Measurements from ENCODE around the gene BRPF1. TPM values are rescaled to one million over a fixed set of nuclear protein-coding genes. Genes with fewer than 3 reads are reported as not detected.

Gene BRPF1
- total and polyA plus RNA-seq, 5 donors: 6.4 to 12.0 (median 11.6) TPM

DNA sequence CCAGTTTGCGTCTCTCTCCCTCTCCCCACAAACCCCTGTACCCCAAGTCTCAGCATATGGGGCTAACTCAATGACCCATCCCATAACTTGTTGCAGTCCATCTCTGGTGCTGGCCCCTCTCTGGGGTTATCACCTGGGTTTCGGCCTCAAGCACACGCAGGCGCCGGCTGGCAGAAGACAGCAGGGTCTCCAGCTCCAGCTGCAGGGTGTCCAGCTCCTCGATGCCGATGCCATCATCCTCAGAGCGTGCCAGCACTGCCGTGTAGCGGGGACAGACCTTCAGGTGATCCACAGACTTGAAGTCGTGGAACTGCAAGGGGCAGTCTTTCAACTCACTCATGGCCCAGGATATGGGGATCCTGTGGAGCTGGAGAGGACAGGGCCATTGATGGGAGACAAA, 59.6 kb downstream of the BRPF1 start:
- intact Hi-C loops (cut with DNase I): no loop called here
- ATAC-seq (no peak), DNase-seq (no peak)
- WGBS: 82% methylated on average over 11 of the region's 11 CpGs
- H3K27me3 ChIP-seq (ENCODE audit: control insufficient read depth, insufficient read depth): no peaks in the 10 kb centered on the region
- H3K4me3 ChIP-seq (ENCODE audit: low read length): no peak overlapping the region
- H3K9me3 ChIP-seq (ENCODE audit: control insufficient read depth, low read length): no peaks in the 10 kb centered on the region
- no peaks in the 10 kb centered on the region for H3K4me1 ChIP-seq (ENCODE audit: control insufficient read depth, insufficient read depth, low read length)
- H3K27ac ChIP-seq (ENCODE audit: low read length): no peak overlapping the region

DNA sequence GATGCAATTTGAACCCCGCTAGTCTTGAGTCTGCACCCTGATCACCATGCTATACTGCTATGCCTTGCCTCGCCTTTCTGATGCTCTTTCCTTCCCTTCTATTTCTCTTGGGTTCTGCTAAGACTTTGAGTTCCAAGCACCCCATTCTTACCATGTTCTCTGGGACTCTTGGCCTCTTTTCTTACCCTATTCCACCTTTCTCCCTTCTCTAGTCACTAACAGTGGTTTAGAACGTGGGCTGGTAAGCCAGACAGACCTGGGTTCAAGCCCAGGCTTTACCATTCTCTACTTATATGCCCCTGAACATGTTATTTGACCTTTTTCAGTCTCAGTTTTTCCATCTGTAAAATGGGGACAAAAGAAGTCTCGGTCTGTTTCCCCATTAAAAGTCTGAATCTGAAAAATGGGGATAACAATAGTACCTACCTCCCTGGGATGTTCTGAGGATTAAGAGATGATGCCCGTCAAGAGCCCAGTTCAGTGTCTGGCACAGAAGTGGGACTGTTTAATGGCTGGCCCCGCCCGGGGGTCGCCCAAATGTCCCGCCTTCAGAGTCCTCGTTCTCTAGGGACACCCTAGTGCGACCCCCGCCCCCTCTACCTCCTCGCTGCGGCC, 60.4 kb downstream of the BRPF1 start:
- 16% methylated on average over 14 of the region's 14 CpGs for WGBS
- no peaks in the 10 kb centered on the region for H3K4me1 ChIP-seq (ENCODE audit: control insufficient read depth, insufficient read depth, low read length)
- intact Hi-C loops (cut with DNase I): no loop called here
- H3K27ac ChIP-seq (ENCODE audit: low read length): peak overlapping the region; percentile 77
- H3K4me3 ChIP-seq (ENCODE audit: low read length): peak overlapping the region; percentile 99
- H3K9me3 ChIP-seq (ENCODE audit: control insufficient read depth, low read length): no peaks in the 10 kb centered on the region
- H3K27me3 ChIP-seq (ENCODE audit: control insufficient read depth, insufficient read depth): no peaks in the 10 kb centered on the region
- ATAC-seq (no peak), DNase-seq (no peak)

DNA sequence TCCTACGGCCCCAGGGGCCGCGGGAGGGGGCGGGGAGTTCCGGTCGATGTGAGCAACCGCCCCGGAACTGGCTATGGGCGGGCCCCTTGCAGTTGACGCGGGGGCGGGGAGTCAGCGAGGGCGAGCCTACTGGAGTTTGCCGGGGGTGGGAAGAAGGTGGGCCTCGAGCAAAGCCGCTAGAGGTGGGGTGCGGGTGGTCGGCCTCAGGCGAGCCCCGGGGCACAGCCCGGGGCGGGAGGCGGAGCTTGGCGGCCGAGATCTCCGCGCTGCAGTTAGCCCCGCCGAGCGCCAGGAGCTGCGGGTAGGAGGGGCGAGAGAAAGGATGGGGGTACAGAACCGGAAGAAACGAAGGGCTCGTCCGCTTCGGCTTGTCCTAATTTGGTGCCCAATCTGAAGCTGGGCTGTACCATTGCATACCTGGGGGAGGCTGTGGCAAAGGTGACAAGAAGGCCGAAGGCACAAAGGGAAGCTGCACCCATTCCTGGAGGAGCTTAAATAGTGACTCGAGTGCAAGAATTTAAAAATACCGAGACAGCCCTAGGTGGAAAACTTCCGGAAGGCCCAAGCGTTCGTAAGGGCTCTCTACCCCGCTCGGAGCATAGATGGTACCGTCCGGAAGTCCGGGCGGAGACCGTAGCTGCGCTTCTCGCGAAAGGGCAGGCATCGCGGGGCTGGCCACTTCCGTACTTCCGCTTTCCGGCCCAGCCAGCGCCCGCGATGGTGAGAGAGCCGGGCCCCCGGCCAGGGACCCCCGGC, 61.0 kb downstream of the BRPF1 start, which contains the start of the genes ARPC4 and TADA3:
Gene ARPC4 (plus strand): TSS at position 678 of the 756 bp plus-strand sequence. CDS start 40 bp downstream, at position 718.
Gene TADA3 (minus strand): TSS at position 69 of the 756 bp plus-strand sequence. CDS start 1,007 bp downstream, outside the sequence.
- under 1% methylated on average over 65 of the region's 65 CpGs for WGBS
- intact Hi-C loops (cut with DNase I): no loop called here
- Histone ChIP-seq H3K4me3 (ENCODE audit: low read length) (peak within 1 kb of the TSS; percentile 99), H3K4me1 (ENCODE audit: control insufficient read depth, insufficient read depth, low read length) (no peaks in the 10 kb centered on the region), H3K9me3 (ENCODE audit: control insufficient read depth, low read length) (no peaks in the 10 kb centered on the region), H3K27me3 (ENCODE audit: control insufficient read depth, insufficient read depth) (no peaks in the 10 kb centered on the region), H3K27ac (ENCODE audit: low read length) (peak within 1 kb of the TSS; percentile 77)
- DNase-seq: peak; percentile 95 to 98 (median 97)
- peak; percentile 95 for ATAC-seq

- peak overlapping the region; percentile 99 for H3K4me3 ChIP-seq (ENCODE audit: low read length)
- ATAC-seq: peak; percentile 4 to 12
- peak overlapping the region; percentile 77 for H3K27ac ChIP-seq (ENCODE audit: low read length)
- intact Hi-C loops (cut with DNase I): no loop called here
- peak in 2 of 3 donors; percentile 29 to 69 for DNase-seq
- WGBS: 2% methylated on average over 23 of the region's 23 CpGs
- no peaks in the 10 kb centered on the region for H3K27me3 ChIP-seq (ENCODE audit: control insufficient read depth, insufficient read depth)
- no peaks in the 10 kb centered on the region for H3K4me1 ChIP-seq (ENCODE audit: control insufficient read depth, insufficient read depth, low read length)
- no peaks in the 10 kb centered on the region for H3K9me3 ChIP-seq (ENCODE audit: control insufficient read depth, low read length)
Measured at GRCh38 chr3:9793161-9793781, 61.7 kb downstream of the BRPF1 start.

- Histone ChIP-seq H3K27me3 (ENCODE audit: control insufficient read depth, insufficient read depth) (no peaks in the 10 kb centered on the region), H3K27ac (ENCODE audit: low read length) (no peak overlapping the region), H3K9me3 (ENCODE audit: control insufficient read depth, low read length) (no peaks in the 10 kb centered on the region), H3K4me1 (ENCODE audit: control insufficient read depth, insufficient read depth, low read length) (no peaks in the 10 kb centered on the region), H3K4me3 (ENCODE audit: low read length) (no peak overlapping the region)
- intact Hi-C loops (cut with DNase I): no loop called here
- no peak for DNase-seq
- 95% methylated on average over 11 of the region's 11 CpGs for WGBS
- ATAC-seq: no peak
Measured at GRCh38 chr3:9794400-9794799, 62.9 kb downstream of the BRPF1 start.

DNA sequence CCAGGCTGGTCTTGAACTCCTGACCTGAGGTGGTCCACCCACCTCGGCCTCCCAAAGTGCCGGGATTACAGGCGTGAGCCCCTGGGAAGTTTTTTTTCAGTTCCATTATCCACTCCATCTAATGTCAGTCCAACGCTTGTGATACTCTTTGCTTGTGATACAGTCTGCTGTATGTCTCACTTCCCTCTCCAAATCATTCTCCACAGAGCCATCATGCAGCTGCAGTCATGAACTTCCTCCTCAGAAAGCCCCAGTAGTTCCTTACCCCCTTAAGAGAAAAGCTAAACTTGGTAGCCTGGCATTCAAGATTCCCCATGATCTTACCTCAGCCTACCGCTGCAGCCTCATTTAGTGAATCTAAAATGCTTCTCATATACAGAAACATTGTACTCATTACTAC, 63.7 kb downstream of the BRPF1 start:
- Histone ChIP-seq H3K4me1 (ENCODE audit: control insufficient read depth, insufficient read depth, low read length) (no peaks in the 10 kb centered on the region), H3K27ac (ENCODE audit: low read length) (no peak overlapping the region)

GRCh38 chr3:9797196-9797945, 65.8 kb downstream of the BRPF1 start:
- ATAC-seq (no peak), DNase-seq (no peak)
- Histone ChIP-seq H3K27me3 (ENCODE audit: control insufficient read depth, insufficient read depth) (no peaks in the 10 kb centered on the region), H3K27ac (ENCODE audit: low read length) (no peak overlapping the region), H3K4me3 (ENCODE audit: low read length) (no peak overlapping the region), H3K9me3 (ENCODE audit: control insufficient read depth, low read length) (no peaks in the 10 kb centered on the region), H3K4me1 (ENCODE audit: control insufficient read depth, insufficient read depth, low read length) (no peaks in the 10 kb centered on the region)
- intact Hi-C loops (cut with DNase I): no loop called here
- WGBS: 92% methylated on average over 12 of the region's 12 CpGs

More for the DNA sequence above, 63.7 kb downstream of the BRPF1 start:
- Histone ChIP-seq H3K9me3 (ENCODE audit: control insufficient read depth, low read length) (no peaks in the 10 kb centered on the region), H3K4me3 (ENCODE audit: low read length) (no peak overlapping the region), H3K27me3 (ENCODE audit: control insufficient read depth, insufficient read depth) (no peaks in the 10 kb centered on the region)
- DNase-seq: no peak
- 81% methylated on average over 5 of the region's 5 CpGs for WGBS
- ATAC-seq: no peak
- intact Hi-C loops (cut with DNase I): no loop called here

Other genes starting within 250 kb of the BRPF1 start
- gene LHFPL4, start 177.9 kb upstream of the BRPF1 start, total RNA-seq: not detected
- 0.02 TPM for gene LHFPL4, start 177.9 kb upstream of the BRPF1 start, polyA plus RNA-seq
- 10 to 100 TPM; 41.3 to 84.3 (median 47.2) TPM for gene MTMR14, start 82.2 kb upstream of the BRPF1 start, total RNA-seq
- 49.4 TPM for gene MTMR14, start 82.2 kb upstream of the BRPF1 start, polyA plus RNA-seq
- under 1 TPM in 3 of 4 donors, not detected in 1; 0.11 to 0.31 (median 0.15) TPM for gene CPNE9, start 27.9 kb upstream of the BRPF1 start, total RNA-seq
- gene CPNE9, start 27.9 kb upstream of the BRPF1 start, polyA plus RNA-seq: 0.07 TPM
- gene OGG1, start 18.2 kb downstream of the BRPF1 start, total RNA-seq: 10 to 100 TPM in 3 of 4 donors, 1 to 10 TPM in 1; 9.6 to 15.5 (median 15.1) TPM
- gene OGG1, start 18.2 kb downstream of the BRPF1 start, polyA plus RNA-seq: 13.4 TPM
- gene CAMK1, start 38.2 kb downstream of the BRPF1 start, total RNA-seq: 10 to 100 TPM; 20.1 to 24.9 (median 21.0) TPM
- gene CAMK1, start 38.2 kb downstream of the BRPF1 start, polyA plus RNA-seq: 22.1 TPM
- gene TADA3, start 60.7 kb downstream of the BRPF1 start, total RNA-seq: 10 to 100 TPM; 42.0 to 51.3 (median 46.3) TPM
- gene TADA3, start 60.7 kb downstream of the BRPF1 start, polyA plus RNA-seq: 38.4 TPM
- gene ARPC4, start 61.3 kb downstream of the BRPF1 start, total RNA-seq: 100 to 1,000 TPM in 1 of 4 donors, 10 to 100 TPM in 3; 63.8 to 104 (median 73.0) TPM
- 51.1 TPM for gene ARPC4, start 61.3 kb downstream of the BRPF1 start, polyA plus RNA-seq
- 10 to 100 TPM; 20.6 to 27.3 (median 23.8) TPM for gene TTLL3, start 78.5 kb downstream of the BRPF1 start, total RNA-seq
- 23.7 TPM for gene TTLL3, start 78.5 kb downstream of the BRPF1 start, polyA plus RNA-seq
- 10 to 100 TPM; 31.2 to 37.7 (median 37.6) TPM for gene RPUSD3, start 112.3 kb downstream of the BRPF1 start, total RNA-seq
- gene RPUSD3, start 112.3 kb downstream of the BRPF1 start, polyA plus RNA-seq: 43.3 TPM
- gene CIDEC, start 148.5 kb downstream of the BRPF1 start, total RNA-seq: 1 to 10 TPM in 1 of 4 donors, under 1 TPM in 2, not detected in 1; 0.38 to 8.4 (median 0.40) TPM
- 29.5 TPM for gene CIDEC, start 148.5 kb downstream of the BRPF1 start, polyA plus RNA-seq
- gene JAGN1, start 158.9 kb downstream of the BRPF1 start, total RNA-seq: 10 to 100 TPM; 20.3 to 22.4 (median 20.4) TPM
- 26.0 TPM for gene JAGN1, start 158.9 kb downstream of the BRPF1 start, polyA plus RNA-seq
- 1 to 10 TPM; 1.0 to 2.2 (median 1.4) TPM for gene IL17RE, start 171.1 kb downstream of the BRPF1 start, total RNA-seq
- 1.2 TPM for gene IL17RE, start 171.1 kb downstream of the BRPF1 start, polyA plus RNA-seq
- gene IL17RC, start 185.4 kb downstream of the BRPF1 start, total RNA-seq: 10 to 100 TPM; 35.1 to 48.1 (median 41.9) TPM
- 40.4 TPM for gene IL17RC, start 185.4 kb downstream of the BRPF1 start, polyA plus RNA-seq
- 10 to 100 TPM; 59.6 to 88.4 (median 66.9) TPM for gene CRELD1, start 202.1 kb downstream of the BRPF1 start, total RNA-seq
- 92.8 TPM for gene CRELD1, start 202.1 kb downstream of the BRPF1 start, polyA plus RNA-seq
- 1 to 10 TPM; 1.4 to 2.1 (median 1.7) TPM for gene PRRT3, start 220.7 kb downstream of the BRPF1 start, total RNA-seq
- 1.2 TPM for gene PRRT3, start 220.7 kb downstream of the BRPF1 start, polyA plus RNA-seq

All from right cardiac atrium (tissue), 5 donors.